OCI-M1 (cell line): ENCODE data around the gene PLEKHD1.
"Not testable (repeated sequence)": the region's sequence is repeated elsewhere in the genome, so short reads cannot be mapped to it uniquely, and the experiment has no call there.

Source experiments
- DNase-seq: peaks from one replicate; lab custom pipeline; 2025; lab: John Stamatoyannopoulos, UW

Gene PLEKHD1

GRCh38 chr14:69484444-69485314 is at the start of gene PLEKHD1:
TSS of gene PLEKHD1 (plus strand) at chr14:69484728. CDS start at chr14:69484966, 238 bp downstream.
- DNase-seq, result no peak

GRCh38 chr14:69439521-69440270 is 44.8 kb upstream of the PLEKHD1 start:
- peak; percentile 3 for DNase-seq

- DNase-seq, result peak; percentile 10
Observed at GRCh38 chr14:69441948-69442347, 42.6 kb upstream of the PLEKHD1 start.

GRCh38 chr14:69443296-69443805 is 41.2 kb upstream of the PLEKHD1 start:
- no peak for DNase-seq

- no peak for DNase-seq
Observed at GRCh38 chr14:69449216-69449615, 35.3 kb upstream of the PLEKHD1 start.

GRCh38 chr14:69451941-69452340 is 32.6 kb upstream of the PLEKHD1 start:
- no peak for DNase-seq

- no peak for DNase-seq
Observed at GRCh38 chr14:69458350-69458749, 26.2 kb upstream of the PLEKHD1 start.

GRCh38 chr14:69459122-69459521 is 25.4 kb upstream of the PLEKHD1 start:
- DNase-seq, result no peak

GRCh38 chr14:69460093-69460701 is 24.3 kb upstream of the PLEKHD1 start:
- DNase-seq, result peak; percentile 67

- DNase-seq, result no peak
Observed at GRCh38 chr14:69464379-69464778, 20.1 kb upstream of the PLEKHD1 start.

- DNase-seq, result no peak
Observed at GRCh38 chr14:69464829-69465228, 19.7 kb upstream of the PLEKHD1 start.

- no peak for DNase-seq
Observed at GRCh38 chr14:69468949-69469348, 15.6 kb upstream of the PLEKHD1 start.

- DNase-seq, result no peak
Observed at GRCh38 chr14:69471436-69471835, 13.1 kb upstream of the PLEKHD1 start.

GRCh38 chr14:69471916-69472315 is 12.6 kb upstream of the PLEKHD1 start:
- DNase-seq, result no peak

GRCh38 chr14:69473260-69473659 is 11.3 kb upstream of the PLEKHD1 start:
- no peak for DNase-seq

- no peak for DNase-seq
Observed at GRCh38 chr14:69473946-69474345, 10.6 kb upstream of the PLEKHD1 start.

- DNase-seq, result peak; percentile 20
Observed at GRCh38 chr14:69475194-69475818, 9.2 kb upstream of the PLEKHD1 start.

GRCh38 chr14:69476824-69477450 is 7.6 kb upstream of the PLEKHD1 start:
- peak; percentile 1 for DNase-seq

GRCh38 chr14:69478055-69478454 is 6.5 kb upstream of the PLEKHD1 start:
- DNase-seq, result not testable (repeated sequence)

- DNase-seq, result no peak
Observed at GRCh38 chr14:69479696-69480095, 4.8 kb upstream of the PLEKHD1 start.

GRCh38 chr14:69480136-69480535 is 4.4 kb upstream of the PLEKHD1 start:
- DNase-seq, result no peak
